HepG2 (cell line): ENCODE measurements around the gene SLC29A1. TPM values are rescaled to one million over a fixed set of nuclear protein-coding genes. Genes with fewer than 3 reads are reported as not detected.

ENCODE experiments used
- FIP1L1 ChIP-seq: fragments of 200-400 bp; formaldehyde crosslinking; IDR thresholded peaks from 2 replicates; pipeline ENCODE4 v1.6.1; 2018; ENCODE audit warnings: low read depth, mild to moderate bottlenecking, low read length, moderate library complexity, borderline replicate concordance; ENCODE audit not compliant: insufficient read depth
- FOXM1 ChIP-seq: sonication (generic); formaldehyde crosslinking; IDR thresholded peaks from 2 replicates; pipeline ENCODE4 v1.5.0; 2020; ENCODE audit warnings: missing genetic modification reagents
- FOXP4 ChIP-seq: sonication (generic); formaldehyde crosslinking; IDR thresholded peaks from 2 replicates; pipeline ENCODE4 v1.4.0; 2020; ENCODE audit warnings: missing genetic modification reagents
- LCORL ChIP-seq, 2 experiments: fragments of 450-650 bp in 1 of 2; sonication (generic) in 1 of 2; formaldehyde crosslinking in 1 of 2; IDR thresholded peaks; 2 replicates each; pipeline versions ENCODE4 v1.5.0 to v1.6.1; 2017 to 2020; ENCODE audit warnings: antibody characterized with exemption in 1 of 2, missing genetic modification reagents in 1 of 2
- MAZ ChIP-seq, 2 experiments: sonication (generic) in 1 of 2; formaldehyde crosslinking in 1 of 2; IDR thresholded peaks; 2 replicates each; pipeline versions ENCODE4 v1.5.0 to v1.6.1; 2012 to 2020; ENCODE audit warnings: low read depth in 2 of 2, mild to moderate bottlenecking in 2 of 2, borderline replicate concordance in 1 of 2, improper control_type of control experiment in 1 of 2, low read length in 1 of 2, missing genetic modification reagents in 1 of 2, moderate library complexity in 1 of 2
- NRL ChIP-seq: sonication (generic); formaldehyde crosslinking; IDR thresholded peaks from 2 replicates; pipeline ENCODE4 v1.5.0; 2020; ENCODE audit warnings: missing genetic modification reagents, mild to moderate bottlenecking, moderate library complexity, borderline replicate concordance
- PCBP2 ChIP-seq: fragments of 200-400 bp; formaldehyde crosslinking; optimal IDR thresholded peaks from 2 replicates; pipeline ENCODE3; 2018; ENCODE audit warnings: low read length, low read depth; ENCODE audit not compliant: poor library complexity, severe bottlenecking
- SAFB2 ChIP-seq: sonication (generic); formaldehyde crosslinking; IDR thresholded peaks from 2 replicates; pipeline ENCODE4 v1.5.1; 2020; ENCODE audit warnings: missing genetic modification reagents, low read depth, mild to moderate bottlenecking, borderline replicate concordance
- THAP7 ChIP-seq: sonication (generic); formaldehyde crosslinking; IDR thresholded peaks from 2 replicates; pipeline ENCODE4 v1.8.1; 2023; ENCODE audit warnings: mild to moderate bottlenecking, missing genetic modification reagents
- YY1 ChIP-seq: IDR thresholded peaks from 2 replicates; pipeline ENCODE4 v1.6.1; 2011; ENCODE audit warnings: low read length, low read depth, moderate library complexity, mild to moderate bottlenecking; ENCODE audit not compliant: insufficient read depth, insufficient replicate concordance
- ZBTB10 ChIP-seq: sonication (generic); formaldehyde crosslinking; IDR thresholded peaks from 2 replicates; pipeline ENCODE4 v1.4.0; 2020; ENCODE audit warnings: missing genetic modification reagents, borderline replicate concordance
- ZBTB43 ChIP-seq: sonication (generic); formaldehyde crosslinking; conservative IDR thresholded peaks from 2 replicates; pipeline ENCODE4 v1.4.0; 2020; ENCODE audit warnings: missing genetic modification reagents
- ZFP1 ChIP-seq: IDR thresholded peaks from 2 replicates; pipeline ENCODE4 v1.6.1; 2016
- ZFYVE20 ChIP-seq: sonication (generic); formaldehyde crosslinking; IDR thresholded peaks from 2 replicates; pipeline ENCODE4 v1.8.0; 2023; ENCODE audit warnings: low read depth, mild to moderate bottlenecking, moderate library complexity, missing genetic modification reagents, borderline replicate concordance
- ZMAT5 ChIP-seq: sonication (generic); formaldehyde crosslinking; IDR thresholded peaks from 2 replicates; pipeline ENCODE4 v1.5.0; 2020; ENCODE audit warnings: mild to moderate bottlenecking, low read depth, missing genetic modification reagents, borderline replicate concordance
- polyA plus RNA-seq, 8 experiments: library from polyadenylated mRNA; depleted of rRNA in 3 of 8; stranded (reverse) in 7 of 8; unstranded in 1 of 8; fragments of >200 nt; fragmentation: Illumina TruSeq in 4 of 8; extraction: Trizol in 4 of 8; gene quantifications; 2 replicates each; pipeline versions ENCODE4 v1.2.1 to v1.2.3, GENCODE V29; 2011 to 2016; ENCODE audit warnings: low read depth in 4 of 8, missing spikeins in 1 of 8, mixed read lengths in 1 of 8; ENCODE audit not compliant: insufficient read depth in 1 of 8
- total RNA-seq, 5 experiments: library from RNA; depleted of rRNA; stranded (reverse); fragments of >200 nt; fragmentation: Illumina TruSeq; extraction: Trizol; gene quantifications; 2 replicates each; pipeline ENCODE4 v1.2.3, GENCODE V29; 2016; ENCODE audit warnings: low read depth in 1 of 5
- TF ChIP-seq, protein P1 (sequence below): sonication (generic); formaldehyde crosslinking; IDR thresholded peaks from 2 replicates; pipeline ENCODE4 v1.5.0; 2020; ENCODE audit warnings: missing genetic modification reagents
- TF ChIP-seq, protein P2 (sequence below): sonication (generic); formaldehyde crosslinking; IDR thresholded peaks from 2 replicates; pipeline ENCODE4 v1.5.0; 2020; ENCODE audit warnings: missing genetic modification reagents

The SLC29A1 gene
- total and polyA plus RNA-seq, 2 of the 13 experiments (the other 11 are each of a cell fraction or from before 2014, with no cell fraction given): 43.2 to 106 TPM

GRCh38 chr6:44263354-44264100 is 40.1 kb downstream of the SLC29A1 start (continued):
- TF ChIP-seq ZBTB10 (CRISPR knock-in tag) (peak; percentile 46; the same call in 1 of the 2 replicates), MAZ (IDR thresholded peaks at IDR 0.05; ENCODE audit: borderline replicate concordance, low read depth, low read length) (no peak), MAZ (CRISPR knock-in tag; IDR thresholded peaks at IDR 0.05; ENCODE audit: low read depth) (no peak; the same call in 1 of the 2 replicates), NRL (CRISPR knock-in tag) (no peak), FIP1L1 (no peak), ZMAT5 (CRISPR knock-in tag) (no peak), PCBP2 (no peak), ZFYVE20 (no peak), YY1 (peak; percentile 7), ZBTB43 (CRISPR knock-in tag) (no peak), THAP7 (CRISPR knock-in tag) (peak; percentile 37; the same call in 1 of the 2 replicates), FOXP4 (CRISPR knock-in tag) (peak; percentile 2; the same call in 1 of the 2 replicates), LCORL (IDR thresholded peaks at IDR 0.05) (no peak), LCORL (CRISPR knock-in tag; IDR thresholded peaks at IDR 0.05) (peak; percentile 39; the same call in 1 of the 2 replicates), ZFP1 (CRISPR knock-in tag) (no peak), SAFB2 (CRISPR knock-in tag) (0 out of 2 replicates have a peak, but pooled peaks have one; percentile 32), FOXM1 (CRISPR knock-in tag) (no peak)
- TF ChIP-seq, protein P1, sequence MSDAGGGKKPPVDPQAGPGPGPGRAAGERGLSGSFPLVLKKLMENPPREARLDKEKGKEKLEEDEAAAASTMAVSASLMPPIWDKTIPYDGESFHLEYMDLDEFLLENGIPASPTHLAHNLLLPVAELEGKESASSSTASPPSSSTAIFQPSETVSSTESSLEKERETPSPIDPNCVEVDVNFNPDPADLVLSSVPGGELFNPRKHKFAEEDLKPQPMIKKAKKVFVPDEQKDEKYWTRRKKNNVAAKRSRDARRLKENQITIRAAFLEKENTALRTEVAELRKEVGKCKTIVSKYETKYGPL (CRISPR knock-in tag): no peak
- TF ChIP-seq, protein P2, sequence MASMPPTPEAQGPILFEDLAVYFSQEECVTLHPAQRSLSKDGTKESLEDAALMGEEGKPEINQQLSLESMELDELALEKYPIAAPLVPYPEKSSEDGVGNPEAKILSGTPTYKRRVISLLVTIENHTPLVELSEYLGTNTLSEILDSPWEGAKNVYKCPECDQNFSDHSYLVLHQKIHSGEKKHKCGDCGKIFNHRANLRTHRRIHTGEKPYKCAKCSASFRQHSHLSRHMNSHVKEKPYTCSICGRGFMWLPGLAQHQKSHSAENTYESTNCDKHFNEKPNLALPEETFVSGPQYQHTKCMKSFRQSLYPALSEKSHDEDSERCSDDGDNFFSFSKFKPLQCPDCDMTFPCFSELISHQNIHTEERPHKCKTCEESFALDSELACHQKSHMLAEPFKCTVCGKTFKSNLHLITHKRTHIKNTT (CRISPR knock-in tag): no peak
